Cerebellar cortex (tissue), 1 donor: Measurements from ENCODE around the gene EFCAB11.

Experiments used
- DNase-seq: peaks from one replicate; pipeline ENCODE4 v3.0.0-alpha.2; 2015; ENCODE audit warnings: low spot score

The EFCAB11 gene

DNA sequence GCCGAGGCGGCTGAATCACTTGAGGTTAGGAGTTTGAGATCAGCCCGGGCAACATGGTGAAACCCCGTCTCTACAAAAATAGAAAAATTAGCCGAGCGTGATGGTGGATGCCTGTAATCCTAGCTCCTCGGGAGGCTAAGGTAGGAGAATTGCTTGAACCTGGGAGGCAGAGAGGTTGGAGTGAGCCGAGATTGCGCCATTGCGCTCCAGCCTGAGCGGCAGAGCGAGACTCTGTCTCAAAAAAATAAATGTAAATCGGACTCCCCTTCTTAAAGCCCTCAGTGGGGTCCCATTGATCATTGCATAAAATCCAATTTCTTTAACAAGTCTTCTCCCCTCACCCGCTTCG is 2.1 kb upstream of the EFCAB11 start:
- DNase-seq: no peak

- peak; percentile 97 for DNase-seq
Observed at GRCh38 chr14:89955745-89956660, 1.5 kb upstream of the EFCAB11 start, which contains the start of gene TDP1. Gene TDP1, plus strand, starts transcription at chr14:89955927. Its CDS starts 7,188 bp downstream, at chr14:89963115.

DNA sequence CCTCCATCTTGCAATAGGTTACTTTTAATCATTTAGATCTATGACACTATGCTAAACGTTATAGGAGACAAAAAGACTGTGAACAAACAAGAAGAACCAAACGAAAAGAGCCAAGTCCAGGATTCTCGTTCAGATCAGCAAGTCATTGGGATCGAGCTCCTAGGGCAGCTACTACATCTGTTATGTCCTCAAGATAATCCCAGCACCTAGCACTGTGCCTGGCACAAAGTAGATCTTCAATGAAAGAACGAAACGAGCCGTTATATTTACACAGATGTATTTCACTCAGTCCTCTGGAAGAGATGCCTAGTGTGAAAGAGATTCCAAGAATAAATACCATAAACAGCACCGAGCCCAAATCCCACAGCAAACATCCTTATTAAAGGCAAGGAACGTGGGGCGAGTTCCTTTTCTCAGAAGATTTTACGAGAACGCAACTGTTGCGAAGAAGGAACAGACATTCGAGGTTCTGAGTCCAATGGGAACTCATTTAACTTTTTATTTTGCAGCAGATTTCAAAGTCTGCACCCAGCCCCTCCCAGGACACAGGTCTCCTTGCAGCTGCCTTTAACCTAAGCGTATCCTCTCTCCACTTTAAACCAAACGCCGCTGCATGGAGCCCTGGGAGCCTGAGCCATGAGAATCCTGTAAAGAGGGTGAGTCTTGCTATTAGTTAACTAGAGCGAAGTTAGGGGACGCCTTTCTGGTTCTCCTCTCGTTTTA is 653 bp upstream of the EFCAB11 start:
- no peak for DNase-seq

- DNase-seq: no peak
Observed at GRCh38 chr14:89953602-89954001, 928 bp downstream of the EFCAB11 start.

- DNase-seq: no peak
Observed at GRCh38 chr14:89952576-89952975, 2.0 kb downstream of the EFCAB11 start.

DNA sequence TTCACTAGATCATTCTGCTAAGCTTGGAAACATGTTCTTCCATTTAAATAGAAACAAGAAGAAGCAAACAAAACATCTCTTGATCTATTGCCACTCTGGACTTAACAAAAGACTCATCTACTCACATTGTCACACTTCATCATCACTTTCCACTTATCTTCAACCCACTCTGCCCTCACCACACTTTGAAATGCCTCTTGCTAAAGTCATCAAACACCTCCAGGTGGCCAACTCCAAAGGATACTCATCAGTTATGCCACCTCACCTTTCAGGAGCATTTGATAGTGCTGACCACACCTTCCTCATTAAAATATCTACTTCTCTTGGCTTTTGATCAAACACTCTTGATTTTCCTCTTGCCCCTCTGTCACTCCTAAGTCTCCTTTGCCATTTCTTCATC is 7.2 kb downstream of the EFCAB11 start:
- DNase-seq: no peak

GRCh38 chr14:89941830-89942377 is 12.6 kb downstream of the EFCAB11 start:
- DNase-seq: no peak

DNA sequence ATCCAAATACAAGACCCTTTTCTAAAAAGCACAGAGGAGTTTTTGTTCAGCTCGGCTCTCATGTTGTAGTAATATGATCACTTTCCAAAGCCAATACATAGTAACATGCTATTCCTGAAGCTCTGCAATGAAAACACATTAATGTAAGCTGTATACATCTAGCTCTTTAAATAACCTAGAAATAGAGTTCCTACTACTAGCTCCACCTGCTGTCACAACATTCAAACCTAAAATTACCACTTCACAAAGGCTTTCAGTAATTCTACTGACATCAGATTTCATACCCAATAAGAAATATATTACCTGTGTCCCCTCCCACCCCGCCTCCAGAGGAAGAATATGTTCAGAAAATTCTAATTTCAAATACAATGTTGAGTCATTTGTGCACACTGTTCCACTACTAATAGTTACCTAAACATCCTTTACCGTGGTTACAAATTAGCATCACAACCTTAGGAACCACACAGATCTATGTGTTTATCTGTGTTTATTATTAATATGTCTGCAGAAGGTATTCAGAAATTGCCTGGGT is 17.8 kb downstream of the EFCAB11 start:
- DNase-seq: no peak

GRCh38 chr14:89933002-89933401 is 21.5 kb downstream of the EFCAB11 start:
- peak; percentile 65 for DNase-seq

- DNase-seq: no peak
Observed at GRCh38 chr14:89927186-89927865, 27.2 kb downstream of the EFCAB11 start.

DNA sequence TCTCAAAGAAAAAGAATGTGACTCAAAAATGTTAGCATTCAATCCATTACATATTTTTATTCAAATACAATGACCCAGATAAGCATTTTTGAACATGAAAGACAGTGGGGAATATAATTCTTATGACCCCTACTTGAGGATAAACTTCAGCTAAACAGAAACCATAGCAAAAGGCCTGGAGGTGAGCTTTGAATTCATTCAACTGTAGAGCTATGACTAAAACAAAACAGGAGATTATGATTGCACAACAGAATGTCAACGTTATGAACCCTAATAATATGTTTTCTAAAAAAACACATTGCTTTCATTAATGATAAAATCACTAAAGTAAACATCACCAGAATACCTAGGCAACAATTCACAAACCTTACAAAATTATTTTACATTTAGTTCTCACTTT is 27.8 kb downstream of the EFCAB11 start:
- DNase-seq: no peak

GRCh38 chr14:89924268-89924667 is 30.3 kb downstream of the EFCAB11 start:
- peak; percentile 98 for DNase-seq

- DNase-seq: no peak
Observed at GRCh38 chr14:89922031-89922907, 32.3 kb downstream of the EFCAB11 start.

DNA sequence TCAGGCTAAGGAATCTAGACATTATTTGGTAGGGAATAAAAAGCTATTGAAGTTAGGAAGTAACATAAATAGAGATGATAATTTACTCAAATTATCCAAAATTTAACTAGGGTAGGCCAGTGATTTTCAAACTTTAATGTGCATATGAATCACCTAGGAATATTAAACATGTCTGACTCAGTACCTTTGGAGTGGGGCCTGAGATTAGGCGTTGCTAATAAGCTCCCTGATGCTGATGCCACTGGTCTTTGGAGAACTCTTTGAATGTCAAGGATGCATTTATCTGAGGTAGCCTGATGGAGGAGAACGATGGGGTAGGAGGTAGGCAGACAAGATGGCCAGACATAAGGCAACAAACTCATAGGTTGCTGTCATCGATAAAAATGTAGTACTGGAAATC is 33.2 kb downstream of the EFCAB11 start:
- no peak for DNase-seq

GRCh38 chr14:89920056-89920455 is 34.5 kb downstream of the EFCAB11 start:
- no peak for DNase-seq

DNA sequence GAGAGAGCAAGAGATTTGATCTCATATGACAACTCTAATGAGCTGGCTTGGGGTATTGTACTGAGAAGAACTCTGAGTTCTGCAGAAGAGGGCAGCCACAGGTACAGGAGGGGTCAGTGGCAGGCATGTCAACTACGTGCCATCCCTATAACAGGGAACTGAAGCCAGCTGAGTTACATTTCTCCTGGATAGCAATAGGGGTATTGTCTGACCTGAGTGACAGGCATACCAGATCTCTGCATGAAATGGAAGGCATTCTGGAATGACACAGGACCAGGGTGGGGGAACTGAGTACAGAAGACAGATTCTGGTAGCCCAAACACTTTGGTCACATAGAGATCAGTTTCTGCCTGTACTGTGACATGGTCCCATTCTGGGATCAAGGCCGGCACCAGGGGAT is 35.8 kb downstream of the EFCAB11 start:
- DNase-seq: no peak

GRCh38 chr14:89915114-89915878 is 39.2 kb downstream of the EFCAB11 start:
- DNase-seq: peak; percentile 84

DNA sequence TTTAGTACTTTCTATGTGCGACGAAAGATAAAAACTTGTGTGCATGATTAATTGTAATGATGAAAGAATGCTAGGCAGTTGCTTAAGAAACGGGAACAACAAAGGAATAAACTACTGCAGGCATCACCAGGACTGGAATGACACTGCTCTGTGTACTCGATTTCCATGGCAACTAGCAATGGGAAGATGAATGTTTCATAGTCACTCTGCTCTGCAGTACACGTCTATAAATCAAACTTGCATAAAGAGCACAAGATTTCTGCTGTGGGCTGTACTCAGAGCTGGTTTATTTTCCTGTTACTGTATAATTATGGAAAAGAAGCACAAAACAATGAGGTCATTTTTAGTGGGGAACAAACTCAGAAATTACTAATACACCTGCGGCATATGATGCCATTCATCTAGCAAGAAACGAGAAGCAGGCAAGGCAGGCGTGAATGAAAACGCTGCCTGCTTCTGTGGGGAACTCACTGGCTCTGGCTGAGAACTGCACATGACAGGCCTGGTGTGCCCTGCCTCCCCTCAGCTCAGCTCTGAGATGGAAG is 41.8 kb downstream of the EFCAB11 start:
- peak; percentile 61 for DNase-seq

DNA sequence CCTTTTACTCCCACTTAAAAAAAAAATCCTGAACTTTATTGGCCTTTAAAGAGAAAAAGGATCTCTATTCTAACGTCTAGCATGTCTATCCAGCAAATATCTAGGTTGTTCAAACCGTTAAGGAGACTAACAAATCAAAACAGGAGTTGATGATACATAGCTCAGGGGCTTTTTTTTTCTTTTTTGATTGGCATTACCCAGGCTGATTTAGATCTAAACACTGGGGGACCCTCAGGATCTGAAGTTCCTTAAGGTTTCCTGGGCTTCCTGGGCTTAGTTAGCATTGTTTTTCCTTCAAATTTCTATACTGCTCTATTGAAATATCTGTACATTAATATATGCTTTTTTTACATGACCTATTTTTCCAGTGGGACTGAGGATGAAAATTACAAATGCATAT is 42.3 kb downstream of the EFCAB11 start:
- DNase-seq: no peak
